NOMO-1 (cell line): Measurements from ENCODE around the gene JPH2.

Experiments
- DNase-seq, 2 experiments: peaks; one replicate each; lab custom pipeline; 2025; ENCODE audit not compliant: unreplicated experiment in 2 of 2; lab: John Stamatoyannopoulos, UW

Gene JPH2

DNA sequence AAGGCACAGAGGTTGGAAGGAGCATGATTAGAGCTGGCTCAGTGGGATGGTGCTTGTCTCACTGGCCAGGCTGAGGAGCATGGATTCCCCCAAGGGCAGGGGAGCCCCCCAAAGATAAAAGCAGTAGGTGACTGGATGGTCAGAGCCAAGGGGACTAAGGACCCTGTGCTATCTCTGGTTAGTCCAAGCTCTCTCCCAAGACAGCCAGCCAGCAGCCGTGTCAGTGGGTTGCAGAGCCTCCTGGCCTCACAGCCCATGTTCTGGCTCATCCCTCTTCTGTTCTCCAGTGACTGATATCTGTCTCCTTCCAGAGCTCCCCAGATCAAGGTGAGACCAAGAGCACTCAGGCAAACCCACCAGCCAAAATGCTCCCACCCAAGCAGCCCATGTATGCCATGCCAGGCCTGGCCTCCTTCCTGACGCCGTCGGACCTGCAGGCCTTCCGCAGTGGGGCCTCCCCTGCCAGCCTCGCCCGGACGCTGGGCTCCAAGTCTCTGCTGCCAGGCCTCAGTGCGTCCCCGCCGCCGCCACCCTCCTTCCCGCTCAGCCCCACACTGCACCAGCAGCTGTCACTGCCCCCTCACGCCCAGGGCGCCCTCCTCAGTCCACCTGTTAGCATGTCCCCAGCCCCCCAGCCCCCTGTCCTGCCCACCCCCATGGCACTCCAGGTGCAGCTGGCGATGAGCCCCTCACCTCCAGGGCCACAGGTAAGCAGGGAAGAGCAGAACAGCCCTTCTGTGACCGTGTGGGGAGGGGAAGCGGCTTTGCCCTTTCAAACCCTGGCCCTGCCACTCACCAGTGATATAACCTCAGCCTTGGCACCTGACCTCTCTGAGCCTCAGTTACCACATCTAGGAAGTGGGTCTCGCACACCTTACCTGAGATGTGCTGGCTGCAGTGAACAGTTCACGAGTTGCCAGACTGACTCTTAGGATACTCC lies 121.3 kb downstream of the JPH2 start:
- DNase-seq: no peak

DNA sequence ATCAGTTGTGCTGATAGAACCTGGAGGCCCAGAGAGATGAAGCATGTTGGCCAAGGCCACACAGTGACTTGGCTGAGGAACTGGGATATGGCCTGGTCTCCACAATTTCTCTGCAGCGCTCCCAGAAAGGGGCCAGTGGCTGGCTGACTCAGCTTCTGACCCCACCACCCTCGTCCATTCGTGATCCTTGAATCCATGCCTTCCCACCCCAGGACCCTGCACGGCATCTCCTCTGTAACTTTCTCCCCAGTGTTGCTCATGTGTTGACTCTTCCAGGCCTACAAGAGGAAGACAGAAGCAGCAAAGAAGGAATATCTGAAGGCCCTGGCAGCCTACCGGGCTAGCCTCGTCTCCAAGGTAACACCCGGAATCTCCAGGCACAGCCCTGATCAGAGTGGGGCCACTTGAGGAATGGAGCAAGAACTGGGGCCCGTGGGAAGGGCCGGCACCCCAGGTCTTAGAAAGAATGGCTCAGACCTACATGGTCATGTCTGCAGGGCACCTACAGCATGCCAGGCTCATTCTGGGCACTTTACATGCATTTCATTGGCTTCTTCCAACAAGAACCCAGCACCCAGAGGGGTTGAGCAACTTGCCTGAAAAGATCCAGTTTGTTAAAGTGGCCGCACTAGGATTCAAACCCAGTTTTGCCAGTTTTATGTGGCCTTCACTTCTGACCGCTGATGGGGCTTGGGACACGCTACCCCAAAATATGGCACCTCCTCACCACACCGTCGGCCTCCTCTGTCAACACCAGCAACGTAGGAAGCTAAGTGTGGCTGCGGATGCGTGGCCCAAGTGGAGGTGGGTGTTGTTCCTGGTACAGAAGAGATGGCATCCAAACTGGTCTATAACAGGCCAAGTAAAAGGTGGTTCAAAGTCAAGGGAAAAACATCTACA lies 122.2 kb downstream of the JPH2 start:
- no peak for DNase-seq
